HL-60 (cell line): ENCODE results near the gene ADGRG6.

Experiments
- DNase-seq, 2 experiments: peaks; one replicate each; pipeline ENCODE4 v3.0.0-alpha.2; 2010 to 2020; ENCODE audit warnings: low read depth in 1 of 2, low spot score in 1 of 2
- H3K27ac ChIP-seq: fragments of 250-450 bp; sonication (Bioruptor Pico); replicated peaks from 2 replicates; pipeline ENCODE4 v1.5.1; 2020; ENCODE audit warnings: mild to moderate bottlenecking, moderate library complexity
- H3K27me3 ChIP-seq: fragments of 250-450 bp; sonication (Bioruptor Pico); 2 replicates; pipeline ENCODE4 v1.5.1; 2021; ENCODE audit warnings: mild to moderate bottlenecking, moderate library complexity; ENCODE audit not compliant: insufficient read depth, poor library complexity, severe bottlenecking
- H3K4me3 ChIP-seq: replicated peaks from 2 replicates; pipeline ENCODE4 v1.5.1; 2011; ENCODE audit warnings: mild to moderate bottlenecking, control low read depth, low read length; ENCODE audit not compliant: insufficient read depth
- CTCF ChIP-seq: IDR thresholded peaks from one replicate; pipeline ENCODE4 v1.5.1; 2011; ENCODE audit warnings: low read length, control low read depth, inconsistent platforms; ENCODE audit not compliant: insufficient read depth
- GABPA ChIP-seq: IDR thresholded peaks from 2 replicates; pipeline ENCODE4 v1.6.1; 2012; ENCODE audit warnings: low read depth
- POLR2AphosphoS5 ChIP-seq: IDR thresholded peaks from 2 replicates; pipeline ENCODE4 v1.6.1; 2012; ENCODE audit warnings: low read depth
- SPI1 ChIP-seq: IDR thresholded peaks from 2 replicates; pipeline ENCODE4 v1.6.1; 2012; ENCODE audit warnings: low read depth, mild to moderate bottlenecking, borderline replicate concordance
- TF ChIP-seq, protein P1 (sequence below): IDR thresholded peaks from 2 replicates; pipeline ENCODE4 v1.6.1; 2012; ENCODE audit warnings: low read depth; ENCODE audit not compliant: insufficient replicate concordance

ADGRG6 gene

DNA sequence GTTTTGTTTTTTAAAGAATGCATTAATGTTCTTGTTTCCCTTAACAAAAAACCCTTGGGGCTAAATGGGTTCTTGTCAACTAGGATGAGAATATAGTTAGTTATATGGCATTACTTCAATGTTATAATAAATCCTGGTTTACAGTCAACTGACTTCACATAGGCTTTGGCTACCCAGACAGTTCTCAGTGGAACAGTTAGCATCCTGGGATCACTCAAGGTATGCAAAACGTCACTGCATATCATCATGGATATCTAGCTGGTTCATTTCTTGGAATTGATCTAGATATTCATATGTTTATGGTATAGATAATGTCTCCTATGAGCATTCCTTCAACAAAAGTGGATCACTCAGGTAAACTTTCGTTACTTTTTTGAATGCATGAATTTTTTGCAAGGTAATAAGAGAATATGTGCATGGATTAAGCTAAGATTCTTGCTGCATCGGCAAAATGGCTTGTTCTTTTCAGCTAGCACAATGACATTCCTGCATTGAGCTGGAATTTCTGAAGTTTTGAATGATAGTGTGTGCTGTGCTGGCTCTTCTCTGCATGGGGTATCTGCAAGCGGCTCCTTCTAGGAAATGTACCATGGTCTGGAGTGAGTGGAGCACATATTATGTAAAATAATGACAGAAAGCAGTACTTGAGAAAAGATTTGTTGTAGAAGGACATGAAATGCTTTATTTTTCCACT lies 138.9 kb downstream of the ADGRG6 start:
- TF ChIP-seq CTCF (no peak), SPI1 (no peak), POLR2AphosphoS5 (no peak), GABPA (no peak)
- TF ChIP-seq, protein P1, sequence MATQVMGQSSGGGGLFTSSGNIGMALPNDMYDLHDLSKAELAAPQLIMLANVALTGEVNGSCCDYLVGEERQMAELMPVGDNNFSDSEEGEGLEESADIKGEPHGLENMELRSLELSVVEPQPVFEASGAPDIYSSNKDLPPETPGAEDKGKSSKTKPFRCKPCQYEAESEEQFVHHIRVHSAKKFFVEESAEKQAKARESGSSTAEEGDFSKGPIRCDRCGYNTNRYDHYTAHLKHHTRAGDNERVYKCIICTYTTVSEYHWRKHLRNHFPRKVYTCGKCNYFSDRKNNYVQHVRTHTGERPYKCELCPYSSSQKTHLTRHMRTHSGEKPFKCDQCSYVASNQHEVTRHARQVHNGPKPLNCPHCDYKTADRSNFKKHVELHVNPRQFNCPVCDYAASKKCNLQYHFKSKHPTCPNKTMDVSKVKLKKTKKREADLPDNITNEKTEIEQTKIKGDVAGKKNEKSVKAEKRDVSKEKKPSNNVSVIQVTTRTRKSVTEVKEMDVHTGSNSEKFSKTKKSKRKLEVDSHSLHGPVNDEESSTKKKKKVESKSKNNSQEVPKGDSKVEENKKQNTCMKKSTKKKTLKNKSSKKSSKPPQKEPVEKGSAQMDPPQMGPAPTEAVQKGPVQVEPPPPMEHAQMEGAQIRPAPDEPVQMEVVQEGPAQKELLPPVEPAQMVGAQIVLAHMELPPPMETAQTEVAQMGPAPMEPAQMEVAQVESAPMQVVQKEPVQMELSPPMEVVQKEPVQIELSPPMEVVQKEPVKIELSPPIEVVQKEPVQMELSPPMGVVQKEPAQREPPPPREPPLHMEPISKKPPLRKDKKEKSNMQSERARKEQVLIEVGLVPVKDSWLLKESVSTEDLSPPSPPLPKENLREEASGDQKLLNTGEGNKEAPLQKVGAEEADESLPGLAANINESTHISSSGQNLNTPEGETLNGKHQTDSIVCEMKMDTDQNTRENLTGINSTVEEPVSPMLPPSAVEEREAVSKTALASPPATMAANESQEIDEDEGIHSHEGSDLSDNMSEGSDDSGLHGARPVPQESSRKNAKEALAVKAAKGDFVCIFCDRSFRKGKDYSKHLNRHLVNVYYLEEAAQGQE, result no peak
- Histone ChIP-seq H3K27ac (no peak overlapping the region), H3K4me3 (no peak overlapping the region), H3K27me3 (no peaks in the 10 kb centered on the region)
- DNase-seq, result no peak

GRCh38 chr6:142441716-142442115 lies 139.9 kb downstream of the ADGRG6 start:
- no peaks in the 10 kb centered on the region for H3K27me3 ChIP-seq
- no peak overlapping the region for H3K4me3 ChIP-seq
- DNase-seq, result no peak
- H3K27ac ChIP-seq, result no peak overlapping the region
- TF ChIP-seq SPI1 (no peak), CTCF (no peak), POLR2AphosphoS5 (no peak), GABPA (no peak)
- TF ChIP-seq, protein P1, result no peak

DNA sequence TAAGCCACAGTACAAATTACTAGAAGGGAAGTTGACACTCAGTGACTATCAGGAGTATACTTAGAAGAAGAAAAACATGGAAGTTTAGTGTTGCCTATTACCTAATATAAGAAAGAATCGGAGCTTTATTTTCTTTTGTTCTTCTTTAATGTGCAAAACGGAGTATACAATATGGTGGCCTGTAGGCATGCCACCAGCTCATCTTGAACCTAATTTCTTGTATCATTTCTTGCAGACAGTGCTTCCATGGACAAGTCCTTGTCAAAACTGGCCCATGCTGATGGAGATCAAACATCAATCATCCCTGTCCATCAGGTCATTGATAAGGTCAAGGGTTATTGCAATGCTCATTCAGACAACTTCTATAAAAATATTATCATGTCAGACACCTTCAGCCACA lies 141.3 kb downstream of the ADGRG6 start:
- Histone ChIP-seq H3K4me3 (no peak overlapping the region), H3K27me3 (no peaks in the 10 kb centered on the region), H3K27ac (no peak overlapping the region)
- DNase-seq, result no peak
- TF ChIP-seq GABPA (no peak), POLR2AphosphoS5 (no peak), CTCF (no peak), SPI1 (no peak)
- TF ChIP-seq, protein P1, result no peak
